Muscle layer of duodenum (tissue), 2 donors: ENCODE results near the gene SGSM2.

Source experiments
- H3K27ac ChIP-seq: one replicate; pipeline ENCODE4 v1.7.0; 2013; ENCODE audit warnings: mild to moderate bottlenecking, low read length
- H3K27me3 ChIP-seq: one replicate; pipeline ENCODE4 v1.7.0; 2013; ENCODE audit warnings: low read depth, mild to moderate bottlenecking, control low read depth, low read length
- H3K36me3 ChIP-seq, 2 donors: one replicate each; pipeline ENCODE4 v1.7.0; 2013; ENCODE audit warnings: low read length in 2 of 2, control low read depth in 1 of 2, mild to moderate bottlenecking in 1 of 2; ENCODE audit not compliant: insufficient read depth in 2 of 2, control insufficient read depth in 1 of 2
- H3K4me1 ChIP-seq, 2 donors: one replicate each; pipeline ENCODE4 v1.7.0; 2013; ENCODE audit warnings: low read length in 2 of 2, mild to moderate bottlenecking in 2 of 2, control low read depth in 1 of 2, moderate library complexity in 1 of 2; ENCODE audit not compliant: insufficient read depth in 2 of 2, control insufficient read depth in 1 of 2
- H3K4me3 ChIP-seq, 2 donors: one replicate each; pipeline ENCODE4 v1.7.0; 2013; ENCODE audit warnings: low read length in 2 of 2, low read depth in 1 of 2, mild to moderate bottlenecking in 1 of 2
- H3K9me3 ChIP-seq, 2 donors: one replicate each; pipeline ENCODE4 v1.7.0; 2013; ENCODE audit warnings: low read length in 2 of 2, control low read depth in 1 of 2, mild to moderate bottlenecking in 1 of 2; ENCODE audit not compliant: control insufficient read depth in 1 of 2
- donor health status: healthy.

Gene SGSM2

GRCh38 chr17:2369551-2370210 lies 32.4 kb downstream of the SGSM2 start:
- no peak overlapping the region for H3K27ac ChIP-seq
- no peaks in the 10 kb centered on the region for H3K27me3 ChIP-seq

GRCh38 chr17:2370211-2370589 lies 32.9 kb downstream of the SGSM2 start:
- H3K4me3 ChIP-seq = no peak overlapping the region
- H3K27me3 ChIP-seq = no peaks in the 10 kb centered on the region
- peaks cover 24 to 48% of the 10 kb centered on the region in 2 donors for H3K36me3 ChIP-seq
- H3K27ac ChIP-seq = no peak overlapping the region
- peaks cover 0 to 12% of the 10 kb centered on the region in 2 donors for H3K4me1 ChIP-seq
- no peaks in the 10 kb centered on the region for H3K9me3 ChIP-seq

More at GRCh38 chr17:2369551-2370210, 32.4 kb downstream of the SGSM2 start:
- H3K4me1 ChIP-seq = peaks cover 0 to 12% of the 10 kb centered on the region in 2 donors
- H3K36me3 ChIP-seq = peaks cover 22 to 52% of the 10 kb centered on the region in 2 donors
- H3K9me3 ChIP-seq = no peaks in the 10 kb centered on the region
- no peak overlapping the region for H3K4me3 ChIP-seq

GRCh38 chr17:2371183-2372130 lies 34.2 kb downstream of the SGSM2 start:
- H3K4me1 ChIP-seq = peaks cover 0 to 12% of the 10 kb centered on the region in 2 donors
- no peak overlapping the region for H3K4me3 ChIP-seq
- H3K27me3 ChIP-seq = no peaks in the 10 kb centered on the region
- no peaks in the 10 kb centered on the region for H3K9me3 ChIP-seq
- peaks cover 25 to 50% of the 10 kb centered on the region in 2 donors for H3K36me3 ChIP-seq
- H3K27ac ChIP-seq = no peak overlapping the region

GRCh38 chr17:2372180-2372579 lies 34.9 kb downstream of the SGSM2 start:
- peaks cover 0 to 12% of the 10 kb centered on the region in 2 donors for H3K4me1 ChIP-seq
- no peaks in the 10 kb centered on the region for H3K27me3 ChIP-seq
- no peaks in the 10 kb centered on the region for H3K9me3 ChIP-seq
- H3K36me3 ChIP-seq = peaks cover 27 to 56% of the 10 kb centered on the region in 2 donors
- H3K4me3 ChIP-seq = no peak overlapping the region
- H3K27ac ChIP-seq = no peak overlapping the region

- Histone ChIP-seq H3K4me1 (peaks cover 0 to 12% of the 10 kb centered on the region in 2 donors), H3K36me3 (peaks cover 28 to 58% of the 10 kb centered on the region in 2 donors), H3K27ac (no peak overlapping the region), H3K9me3 (no peaks in the 10 kb centered on the region), H3K27me3 (no peaks in the 10 kb centered on the region), H3K4me3 (no peak overlapping the region)
These were observed 35.4 kb downstream of the SGSM2 start for GRCh38 chr17:2372681-2373080.

GRCh38 chr17:2373179-2373578 lies 35.9 kb downstream of the SGSM2 start:
- no peak overlapping the region for H3K27ac ChIP-seq
- no peak overlapping the region for H3K4me3 ChIP-seq
- H3K27me3 ChIP-seq = no peaks in the 10 kb centered on the region
- H3K4me1 ChIP-seq = peaks cover 0 to 12% of the 10 kb centered on the region in 2 donors
- no peaks in the 10 kb centered on the region for H3K9me3 ChIP-seq
- peaks cover 31 to 57% of the 10 kb centered on the region in 2 donors for H3K36me3 ChIP-seq

- Histone ChIP-seq H3K36me3 (peaks cover 34 to 67% of the 10 kb centered on the region in 2 donors), H3K9me3 (no peaks in the 10 kb centered on the region), H3K27ac (no peak overlapping the region), H3K4me3 (no peak overlapping the region), H3K4me1 (peaks cover 0 to under 1% of the 10 kb centered on the region in 2 donors), H3K27me3 (no peaks in the 10 kb centered on the region)
These were observed 37.4 kb downstream of the SGSM2 start for GRCh38 chr17:2374549-2375285.

GRCh38 chr17:2375406-2375805 lies 38.1 kb downstream of the SGSM2 start:
- H3K27me3 ChIP-seq = no peaks in the 10 kb centered on the region
- no peaks in the 10 kb centered on the region for H3K4me1 ChIP-seq
- no peak overlapping the region for H3K27ac ChIP-seq
- peaks cover 35 to 73% of the 10 kb centered on the region in 2 donors for H3K36me3 ChIP-seq
- H3K9me3 ChIP-seq = no peaks in the 10 kb centered on the region
- H3K4me3 ChIP-seq = no peak overlapping the region

GRCh38 chr17:2376107-2376506 lies 38.8 kb downstream of the SGSM2 start:
- Histone ChIP-seq H3K4me1 (no peaks in the 10 kb centered on the region), H3K27me3 (no peaks in the 10 kb centered on the region), H3K27ac (no peak overlapping the region), H3K9me3 (no peaks in the 10 kb centered on the region), H3K4me3 (no peak overlapping the region), H3K36me3 (peaks cover 39 to 69% of the 10 kb centered on the region in 2 donors)

- no peak overlapping the region for H3K27ac ChIP-seq
- peaks cover 42 to 55% of the 10 kb centered on the region in 2 donors for H3K36me3 ChIP-seq
- H3K4me1 ChIP-seq = peaks cover 4 to 6% of the 10 kb centered on the region in 2 donors
These were observed 40.4 kb downstream of the SGSM2 start for GRCh38 chr17:2377659-2378058.

GRCh38 chr17:2378905-2379304 lies 41.6 kb downstream of the SGSM2 start:
- Histone ChIP-seq H3K27me3 (no peaks in the 10 kb centered on the region), H3K27ac (no peak overlapping the region), H3K4me1 (peaks cover 4 to 9% of the 10 kb centered on the region in 2 donors), H3K36me3 (peaks cover 30 to 44% of the 10 kb centered on the region in 2 donors), H3K4me3 (no peak overlapping the region), H3K9me3 (no peaks in the 10 kb centered on the region)

More at GRCh38 chr17:2377659-2378058, 40.4 kb downstream of the SGSM2 start:
- no peaks in the 10 kb centered on the region for H3K27me3 ChIP-seq
- no peak overlapping the region for H3K4me3 ChIP-seq
- no peaks in the 10 kb centered on the region for H3K9me3 ChIP-seq
